ENCODE measurements around the gene NPY4R2.
A peak's percentile ranks its signal among the peaks of the same experiment; 100 is the strongest.
"Not testable (repeated sequence)": the region's sequence is repeated elsewhere in the genome, so short reads cannot be mapped to it uniquely, and the experiment has no call there.

The NPY4R2 gene

DNA sequence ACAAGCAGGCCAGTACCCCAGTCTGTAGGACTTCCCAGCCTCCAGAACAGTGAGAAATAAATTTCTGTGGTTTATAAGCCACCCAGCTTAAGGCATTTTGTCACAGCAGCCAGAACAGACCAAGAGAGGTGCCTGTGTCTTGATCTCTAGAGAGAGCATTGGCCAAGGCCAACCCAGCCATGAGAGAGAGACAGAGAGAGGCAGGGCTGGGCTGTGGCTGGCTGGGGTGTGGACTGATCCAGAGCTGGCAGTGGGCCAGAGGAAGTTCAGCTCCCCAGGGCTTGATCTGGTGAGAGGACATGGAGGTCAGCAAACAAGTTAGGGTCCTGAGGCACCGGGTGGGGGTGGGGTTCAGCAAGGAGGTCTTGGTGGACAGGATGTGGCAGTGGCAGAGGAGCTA, 14.4 kb downstream of the NPY4R2 start:
- DNase-seq (ENCODE audit: low read depth), result not testable (repeated sequence)

DNA sequence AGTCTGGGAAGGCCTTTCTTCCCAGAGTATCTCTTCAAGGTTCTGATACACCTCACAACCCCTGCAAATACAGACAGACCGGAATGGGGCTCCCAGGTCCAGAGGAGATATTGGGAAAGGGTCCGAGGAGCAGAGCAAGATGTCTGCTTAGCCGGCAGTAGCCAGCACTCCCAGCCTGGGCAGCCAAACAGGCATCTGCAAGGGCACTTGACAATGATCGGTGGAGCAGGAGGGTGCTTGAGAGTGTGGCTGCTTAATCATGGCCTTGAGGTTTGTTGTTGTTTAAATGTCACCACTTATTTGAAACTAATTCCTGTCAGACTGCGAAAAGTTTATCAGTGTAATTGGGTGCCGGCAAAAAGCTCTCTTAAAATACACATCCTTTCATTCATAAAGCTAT, 15.0 kb downstream of the NPY4R2 start:
- DNase-seq (ENCODE audit: low read depth), result not testable (repeated sequence)

DNA sequence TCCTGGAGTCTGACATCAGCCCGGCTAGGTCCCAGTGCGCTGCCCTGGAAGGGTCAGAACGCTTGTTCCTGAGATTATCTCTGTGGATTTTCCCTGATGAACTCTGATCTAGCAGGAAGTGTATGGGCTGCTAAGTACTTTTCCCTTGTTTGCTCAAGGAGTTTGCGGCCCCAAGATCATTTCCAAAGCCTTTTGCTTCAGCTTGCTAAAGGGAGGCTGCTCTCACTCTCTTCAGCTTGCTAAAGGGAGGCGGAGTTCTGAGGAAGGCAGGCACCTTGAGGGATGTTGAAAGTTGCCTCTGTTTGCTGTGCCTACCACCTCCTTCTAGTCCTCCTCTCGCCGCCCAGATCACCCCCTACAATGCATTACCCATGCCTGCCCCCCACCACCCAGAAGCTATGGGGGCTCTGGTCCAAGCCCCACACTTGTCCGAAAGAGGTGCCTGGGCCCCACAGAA, 18.3 kb downstream of the NPY4R2 start:
- DNase-seq (ENCODE audit: low read depth), result not testable (repeated sequence)

DNA sequence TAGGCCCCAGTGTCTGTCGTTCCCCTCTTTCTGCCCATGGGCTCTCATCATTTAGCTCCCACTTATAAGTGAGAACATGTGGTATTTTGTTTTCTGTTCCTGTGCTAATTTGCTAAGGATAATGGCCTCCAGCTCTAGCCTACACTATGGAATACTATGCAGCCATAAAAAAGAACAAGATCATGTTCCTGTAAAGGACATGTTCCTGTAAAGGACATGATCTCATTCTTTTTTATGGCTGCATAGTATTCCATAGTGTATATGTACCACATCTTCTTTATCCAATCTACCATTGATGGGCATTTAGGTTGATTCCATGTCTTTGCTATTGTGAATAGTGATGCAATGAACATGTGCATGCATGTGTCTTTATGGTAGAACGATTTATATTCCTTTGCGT, 19.2 kb downstream of the NPY4R2 start:
- DNase-seq (ENCODE audit: low read depth), result not testable (repeated sequence)

DNA sequence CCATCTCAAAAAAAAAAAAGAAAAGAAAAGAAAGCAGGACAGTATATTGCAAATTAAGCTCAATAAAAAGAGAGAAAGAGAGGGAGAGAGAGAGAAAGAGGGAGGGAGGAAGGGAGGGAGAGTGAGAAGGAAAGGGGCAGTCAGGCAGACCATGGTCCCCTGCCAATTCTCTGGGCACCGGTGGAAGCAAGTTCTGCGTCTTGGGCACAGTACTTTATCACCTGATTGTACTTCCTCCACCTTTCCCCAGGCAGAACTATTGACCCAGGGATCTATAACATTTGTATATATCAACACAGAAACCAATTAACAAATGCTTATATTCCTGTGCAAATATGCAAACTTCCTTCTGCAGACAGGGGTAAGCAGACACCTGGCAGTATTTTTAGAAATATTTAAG, 22.4 kb downstream of the NPY4R2 start:
- DNase-seq (ENCODE audit: low read depth), result not testable (repeated sequence)

DNA sequence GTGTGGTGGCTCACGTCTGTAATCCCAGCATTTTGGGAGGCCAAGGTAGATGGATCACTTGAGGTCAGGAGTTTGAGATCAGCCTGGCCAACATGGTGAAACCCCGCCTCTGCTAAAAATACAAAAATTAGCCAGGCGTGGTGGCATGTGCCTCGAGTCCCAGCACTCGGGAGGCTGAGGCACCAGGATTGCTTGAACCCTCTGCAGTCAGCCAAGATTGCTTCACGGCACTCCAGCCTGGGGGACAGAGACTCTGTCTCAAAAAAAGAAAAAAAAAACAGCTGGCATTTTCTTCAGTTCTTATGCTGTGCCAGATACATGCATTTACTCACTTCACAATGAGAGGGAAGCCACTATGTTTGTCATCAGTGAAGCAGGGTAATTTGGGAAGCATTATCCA, 22.9 kb downstream of the NPY4R2 start:
- DNase-seq (ENCODE audit: low read depth), result not testable (repeated sequence)

DNA sequence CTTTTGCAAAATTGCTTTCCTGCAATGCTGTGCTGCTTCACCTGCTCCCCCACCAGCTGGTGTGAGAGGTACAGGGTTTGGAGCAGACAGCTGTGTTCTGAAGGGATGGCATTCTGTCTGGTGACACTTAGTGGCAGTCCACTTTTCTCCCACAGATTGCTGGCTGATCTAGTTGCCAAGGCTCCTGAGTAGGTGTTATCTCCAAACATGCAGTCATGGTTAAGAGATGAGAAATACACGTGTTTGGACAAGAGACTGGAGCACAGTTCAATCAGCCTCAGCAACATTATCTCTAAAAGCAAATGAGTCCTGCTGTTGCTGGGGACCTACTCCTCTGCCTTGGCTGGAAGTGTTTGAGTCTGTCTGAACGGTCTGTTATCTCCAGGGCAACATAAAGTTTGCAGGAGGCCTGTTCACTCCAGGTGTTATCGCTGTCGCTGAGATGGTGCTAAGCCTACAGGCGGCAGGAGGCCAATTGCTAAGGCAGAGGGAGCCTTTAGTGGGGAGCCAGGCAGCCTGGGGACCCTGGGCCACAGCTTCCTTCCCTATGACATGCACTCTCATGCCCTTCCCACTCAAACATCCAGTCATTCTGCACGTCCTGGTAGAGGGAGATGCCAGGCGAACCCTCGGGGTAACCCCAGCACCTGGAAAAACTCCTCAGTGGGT, 24.0 kb downstream of the NPY4R2 start:
- DNase-seq (ENCODE audit: low read depth), result not testable (repeated sequence)

DNA sequence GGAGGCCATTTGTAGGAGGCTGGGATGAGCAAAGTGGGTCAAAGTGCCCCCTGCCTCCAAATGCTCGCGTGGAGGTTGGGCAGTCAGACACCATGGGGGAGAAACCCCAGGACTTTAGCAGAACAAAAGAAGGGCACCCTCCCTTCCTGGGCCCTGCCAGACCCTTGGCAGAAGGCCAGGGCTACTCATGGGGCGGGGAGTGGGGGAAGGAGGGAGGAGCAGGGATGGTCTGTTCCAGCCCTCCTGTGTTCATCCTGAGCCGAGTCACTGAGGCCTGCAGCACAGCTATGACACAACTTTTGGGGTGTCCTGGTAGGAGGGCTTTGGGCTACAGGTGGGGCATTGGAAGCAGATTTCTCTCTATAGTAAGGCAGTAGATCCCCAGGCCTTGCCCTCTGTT, 24.9 kb downstream of the NPY4R2 start:
- DNase-seq (ENCODE audit: low read depth), result not testable (repeated sequence)

DNA sequence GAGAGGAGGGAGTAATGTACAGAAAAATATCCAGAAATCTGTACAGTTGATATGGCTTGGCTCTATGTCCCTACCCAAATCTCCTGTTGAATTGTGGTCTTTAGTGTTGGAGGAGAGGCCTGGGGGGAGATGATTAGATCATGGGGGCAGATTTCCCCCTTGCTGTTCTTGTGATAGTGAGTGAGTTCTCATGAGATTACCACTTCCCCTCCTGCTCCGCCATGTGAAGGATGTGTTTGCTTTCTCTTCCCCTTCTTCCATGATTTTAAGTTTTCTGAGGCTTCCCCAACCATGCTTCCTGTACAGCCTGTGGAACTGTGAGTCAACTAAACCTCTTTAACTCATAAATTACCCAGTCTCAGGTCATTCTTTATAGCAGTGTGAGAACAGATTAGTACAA, 29.0 kb downstream of the NPY4R2 start:
- peak; percentile 5 for DNase-seq (ENCODE audit: low read depth)

DNA sequence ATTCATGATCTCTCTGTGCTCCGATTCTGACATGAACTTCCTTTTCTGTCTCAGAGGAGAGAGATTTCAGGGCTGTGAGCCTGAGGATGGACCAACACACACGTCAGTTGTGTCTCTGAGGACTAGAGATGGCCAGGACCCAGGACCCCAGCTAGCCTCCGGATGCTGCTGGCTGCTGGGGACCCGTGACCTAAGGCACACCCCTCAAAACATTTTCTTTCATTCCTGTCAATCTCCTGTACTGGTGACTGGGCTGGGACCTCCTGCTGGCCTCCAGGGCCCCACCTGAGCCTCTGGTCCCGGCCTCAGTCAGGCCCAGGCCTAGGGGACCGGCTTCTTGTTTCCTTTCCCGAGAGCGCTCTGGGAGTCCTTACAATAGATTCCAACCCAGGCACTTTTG, 38.7 kb downstream of the NPY4R2 start:
- DNase-seq (ENCODE audit: low read depth), result not testable (repeated sequence)

DNA sequence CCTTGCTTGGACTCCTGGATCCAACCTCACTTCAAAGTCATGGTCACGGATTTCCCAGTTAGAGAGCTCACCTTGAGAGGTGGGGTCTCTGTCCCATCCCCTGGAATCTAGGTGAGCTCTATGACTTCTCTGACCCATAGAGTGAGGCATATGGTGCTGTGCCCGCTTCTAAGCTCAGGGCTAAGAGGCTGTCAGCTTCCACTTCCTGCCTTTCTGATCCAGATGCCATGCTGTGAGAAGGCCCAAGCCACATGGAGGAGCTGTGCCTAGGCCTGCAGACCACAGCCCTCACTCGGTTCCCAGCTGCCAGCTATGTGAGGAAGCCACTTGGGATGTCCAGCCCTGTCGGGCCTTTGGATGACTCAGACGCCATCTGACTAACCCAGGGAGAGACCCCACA, 41.2 kb downstream of the NPY4R2 start:
- not testable (repeated sequence) for DNase-seq (ENCODE audit: low read depth)

DNA sequence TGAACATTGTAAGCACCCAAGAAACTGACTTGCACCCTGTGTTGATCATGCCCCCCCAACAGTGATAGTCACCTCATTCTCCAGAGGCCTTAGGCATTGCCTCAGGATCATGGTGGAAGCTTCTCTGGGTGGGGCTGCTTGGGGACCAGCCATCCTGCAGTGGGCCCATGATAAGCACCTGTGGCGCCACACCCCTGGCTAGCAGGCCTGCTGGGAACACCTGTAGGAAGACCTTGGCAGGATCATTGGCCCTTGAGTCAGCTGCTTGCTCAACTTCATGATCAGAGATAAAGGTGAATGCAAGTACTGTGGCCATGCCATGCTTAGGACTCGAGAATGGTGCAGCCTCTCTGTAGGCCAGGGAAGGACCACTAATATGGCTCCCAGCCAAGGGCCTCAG, 42.2 kb downstream of the NPY4R2 start:
- DNase-seq (ENCODE audit: low read depth), result not testable (repeated sequence)

DNA sequence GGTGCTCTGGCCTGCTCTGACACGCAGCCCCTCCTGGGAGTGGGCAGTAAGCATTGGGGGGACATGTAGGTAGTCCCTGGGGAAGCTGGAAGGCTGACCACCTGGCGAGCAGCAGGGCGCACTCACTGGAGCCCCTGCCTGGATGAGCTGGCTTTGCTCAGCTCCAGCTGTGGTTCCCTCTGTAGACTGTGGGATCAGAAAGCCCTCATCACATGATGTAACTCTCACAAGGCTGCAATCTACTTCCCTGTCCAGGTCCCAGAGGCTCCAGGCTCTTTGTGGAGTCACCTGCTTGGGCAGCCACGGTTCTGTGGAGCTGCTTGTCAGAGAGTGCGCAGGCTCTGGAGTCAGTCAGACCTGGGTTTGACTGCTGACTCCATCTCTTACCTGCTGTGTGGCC, 44.3 kb downstream of the NPY4R2 start:
- DNase-seq (ENCODE audit: low read depth), result not testable (repeated sequence)

DNA sequence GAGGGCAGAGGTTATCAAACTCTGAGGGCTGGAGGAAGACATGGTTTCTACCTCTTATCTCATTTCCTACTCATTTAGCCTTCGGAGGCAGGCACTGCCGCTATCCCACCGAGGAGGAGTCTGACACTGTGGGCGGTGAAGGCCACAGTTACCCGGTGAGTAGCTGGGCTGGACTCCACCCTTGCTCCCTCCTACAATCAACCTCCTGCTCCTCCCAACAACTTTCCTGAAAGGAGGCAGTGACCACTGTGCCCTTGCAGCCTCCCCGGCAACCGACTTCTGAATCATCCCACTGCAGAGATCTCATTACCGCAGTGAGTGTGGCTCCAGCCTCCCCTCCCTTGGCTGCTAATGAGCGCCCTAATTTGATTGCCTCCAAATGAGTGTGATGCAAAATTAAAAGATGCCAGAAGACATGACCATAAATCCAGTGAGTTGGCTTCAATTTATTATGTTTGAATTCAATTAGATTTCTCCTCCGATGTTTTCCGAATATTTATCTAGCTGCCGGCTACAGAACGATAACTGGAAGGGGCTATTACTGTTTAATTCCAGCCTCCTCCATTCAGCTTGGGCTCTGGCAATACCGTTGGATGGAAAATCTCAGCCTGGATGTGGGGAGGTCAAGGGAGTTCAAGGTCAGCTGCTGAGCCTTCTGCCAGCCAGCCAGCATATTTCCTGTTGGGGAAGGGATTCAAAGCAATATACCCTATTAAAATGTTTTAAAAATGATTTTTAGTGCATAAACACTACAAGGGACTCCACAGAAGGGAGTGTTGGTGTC, 46.0 kb downstream of the NPY4R2 start:
- not testable (repeated sequence) for DNase-seq (ENCODE audit: low read depth)

DNA sequence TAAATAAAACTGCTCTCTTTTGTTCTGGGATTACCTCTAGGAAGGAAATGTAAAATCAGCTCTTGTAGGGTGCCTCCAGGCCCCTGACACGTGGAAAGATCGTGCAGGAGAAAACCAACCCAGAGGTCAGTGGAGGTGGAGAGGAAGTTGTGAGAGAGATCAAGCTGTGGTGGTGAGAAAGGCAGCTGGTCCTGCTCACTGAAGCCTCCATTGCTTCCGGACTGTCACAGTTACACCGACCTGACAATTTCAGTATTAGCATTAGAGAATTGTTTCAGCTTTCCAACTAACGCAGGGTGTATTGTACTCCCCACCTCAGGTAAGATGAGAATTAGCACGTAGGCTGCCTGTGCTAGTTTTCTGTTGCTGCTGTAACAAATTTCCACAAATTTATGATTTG, 50.5 kb downstream of the NPY4R2 start:
- DNase-seq (ENCODE audit: low read depth), result not testable (repeated sequence)

DNA sequence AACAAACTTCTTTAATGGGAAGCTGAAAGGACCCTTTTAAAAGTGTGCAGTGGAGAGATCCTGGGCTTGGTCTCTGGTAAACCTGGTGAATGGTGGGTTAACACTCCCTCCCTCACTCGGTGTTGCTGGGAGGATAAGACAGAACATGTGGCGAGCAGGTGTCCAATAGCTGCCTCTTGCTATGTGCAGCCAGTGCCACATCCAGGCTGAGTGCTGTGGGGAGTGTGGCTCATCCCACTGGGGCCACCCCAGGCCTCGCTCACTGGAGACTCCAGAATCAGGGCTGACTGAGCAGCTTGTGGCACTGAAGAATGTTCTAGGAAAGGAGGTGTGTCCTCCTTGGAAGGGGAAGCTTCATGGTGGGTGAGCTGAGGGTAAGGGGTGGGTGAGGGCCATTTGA, 51.6 kb downstream of the NPY4R2 start:
- DNase-seq (ENCODE audit: low read depth), result not testable (repeated sequence)

DNA sequence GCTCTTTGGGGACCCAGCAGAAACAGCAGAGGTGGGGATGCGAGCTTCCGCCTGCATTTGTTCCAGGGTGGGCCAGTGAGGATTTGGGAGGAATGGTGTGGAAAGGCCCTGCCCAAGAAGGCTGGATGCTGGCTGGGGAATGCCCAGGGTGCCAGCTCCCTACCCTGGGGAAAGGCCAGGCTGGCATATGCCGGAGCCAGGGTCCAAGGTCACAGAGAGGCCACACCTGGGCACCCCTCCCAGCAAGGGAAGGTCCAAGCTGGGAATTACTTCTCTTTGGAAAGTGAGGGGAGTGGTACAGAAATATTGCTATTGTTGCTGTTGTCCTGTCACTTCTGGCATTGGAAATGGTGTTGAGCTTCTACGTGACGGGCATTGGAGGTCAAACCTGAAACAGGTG, 53.1 kb downstream of the NPY4R2 start:
- DNase-seq (ENCODE audit: low read depth), result not testable (repeated sequence)

DNA sequence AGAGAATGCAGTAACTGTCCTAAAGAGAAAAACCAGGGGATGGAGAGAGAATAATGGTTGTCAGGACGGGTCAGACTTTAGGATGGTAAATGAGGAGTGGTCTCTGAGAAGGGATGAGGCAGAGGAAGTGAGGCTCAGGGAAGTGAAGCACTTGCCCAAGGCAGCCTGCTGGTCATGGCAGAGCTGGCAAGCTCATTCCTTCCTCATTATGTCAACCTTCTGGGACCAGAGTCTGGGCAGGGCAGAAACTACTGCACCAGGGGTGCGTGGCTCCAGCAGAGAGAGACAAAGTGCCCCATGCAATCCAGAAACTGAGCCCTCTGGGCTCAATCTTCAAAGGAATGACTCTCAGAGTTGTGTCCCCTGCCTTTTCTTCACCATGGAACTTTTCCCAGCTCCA, 53.6 kb downstream of the NPY4R2 start:
- DNase-seq (ENCODE audit: low read depth), result not testable (repeated sequence)
